Fibroblast of mammary gland (primary cell): Measurements from ENCODE around the gene KDM2A.
A peak's percentile ranks its signal among the peaks of the same experiment; 100 is the strongest.

Source experiments
- DNase-seq: peaks from one replicate; pipeline ENCODE4 v3.0.0-alpha.2; 2010; ENCODE audit warnings: low read depth
- H3K4me3 ChIP-seq: 2 replicates; pipeline ENCODE4 v1.5.1; 2011; ENCODE audit warnings: low read depth, mild to moderate bottlenecking, low read length, moderate library complexity; ENCODE audit not compliant: control insufficient read depth
- CTCF ChIP-seq: conservative IDR thresholded peaks from 2 replicates; pipeline ENCODE4 v1.5.1; 2011; ENCODE audit warnings: low read depth, low read length, inconsistent platforms; ENCODE audit not compliant: control insufficient read depth, insufficient read depth

The KDM2A gene

GRCh38 chr11:67267188-67268080, 148.4 kb downstream of the KDM2A start:
- H3K4me3 ChIP-seq = peak overlapping the region; percentile 78
- no peak for DNase-seq
- TF ChIP-seq CTCF = no peak

GRCh38 chr11:67268081-67268961, 149.3 kb downstream of the KDM2A start:
- H3K4me3 ChIP-seq = peak overlapping the region; percentile 78
- no peak for TF ChIP-seq CTCF
- DNase-seq = no peak

GRCh38 chr11:67268962-67269268, 149.9 kb downstream of the KDM2A start:
- TF ChIP-seq CTCF = no peak
- no peak overlapping the region for H3K4me3 ChIP-seq
- no peak for DNase-seq

- H3K4me3 ChIP-seq = peak overlapping the region; percentile 1
- TF ChIP-seq CTCF = no peak
- no peak for DNase-seq
Measured at GRCh38 chr11:67269401-67270255, 150.6 kb downstream of the KDM2A start.

- H3K4me3 ChIP-seq = peak overlapping the region; percentile 1
- TF ChIP-seq CTCF = no peak
- DNase-seq = no peak
Measured at GRCh38 chr11:67270256-67271204, 151.5 kb downstream of the KDM2A start.
